ENCODE results near the gene CCDC192. TPM values are rescaled to one million over a fixed set of nuclear protein-coding genes. Genes with fewer than 3 reads are reported as not detected.

CCDC192 gene
- total and polyA plus RNA-seq, 10 of the 15 experiments (the other 5 are each of a cell fraction or from before 2014, with no cell fraction given), result 0.20 to 0.79 (median 0.32) TPM; not detected in 4

- FAIRE-seq (no peak), ATAC-seq (no peak), DNase-seq (ENCODE audit: low read depth, low spot score) (no peak)
- H3K4me1 ChIP-seq (ENCODE audit: control insufficient read depth, insufficient read depth, low read length), result no peaks in the 10 kb centered on the region
- H3K9ac ChIP-seq (ENCODE audit: control insufficient read depth, insufficient read depth, low read length), result no peak overlapping the region
- in situ Hi-C loops (cut with MboI), result no loop called here
- POLR2A ChIA-PET, result interaction anchor here (1.0 kb wide), 1 partner anchor 35 kb away, joined by 3 read pairs; no protein-coding TSS in a partner anchor
- CTCF ChIA-PET, result interaction anchor here (0.6 to 1.8 kb wide), 7 partner anchors 11 to 650 kb away, joined by 3 to 7 read pairs (median 4); no protein-coding TSS in a partner anchor
- no peak overlapping the region for H2AFZ ChIP-seq (ENCODE audit: control insufficient read depth, low read depth, low read length)
- SMC1A ChIA-PET (ENCODE audit: uncharacterized antibody, unreplicated experiment), result interaction anchor here (1.0 to 2.3 kb wide), 5 partner anchors 10 to 154 kb away, joined by 3 to 9 read pairs (median 5); no protein-coding TSS in a partner anchor
- intact Hi-C loops (cut with micrococcal nuclease; ENCODE audit: unreplicated experiment), result no loop called here
- BruUV-seq (replicated peaks), result no TSS peak
- no peaks in the 10 kb centered on the region for H4K20me1 ChIP-seq (ENCODE audit: control insufficient read depth, insufficient read depth)
- H3K4me3 ChIP-seq, result no peak overlapping the region
- 60% methylated on average over 5 of the region's 5 CpGs for WGBS (ENCODE audit: insufficient coverage, insufficient replicate concordance, low lambda C conversion rate, missing lambda C conversion rate)
- H3K79me2 ChIP-seq (ENCODE audit: control insufficient read depth, insufficient read depth, low read length), result no peaks in the 10 kb centered on the region
- RAD21 ChIA-PET (ENCODE audit: unreplicated experiment), result interaction anchor here (1.3 kb wide), 1 partner anchor 38 kb away, joined by 4 read pairs; no protein-coding TSS in a partner anchor
- no peaks in the 10 kb centered on the region; the same call in 2 of the 3 replicates for H3K9me3 ChIP-seq (replicated peaks; ENCODE audit: control insufficient read depth, insufficient read depth, low read length)
- TF ChIP-seq MTA3 (IDR thresholded peaks at IDR 0.05; ENCODE audit: borderline replicate concordance, low read length) (no peak), ZNF274 (IDR thresholded peaks at IDR 0.05; ENCODE audit: insufficient read depth, insufficient read length) (no peak)
- H3K36me3 ChIP-seq (ENCODE audit: control insufficient read depth in 2 of 2, insufficient read depth in 2 of 2, low read length in 1 of 2), result no peaks in the 10 kb centered on the region
- H3K27ac ChIP-seq (ENCODE audit: control insufficient read depth, insufficient read depth), result no peak overlapping the region
- no peaks in the 10 kb centered on the region for H3K27me3 ChIP-seq (replicated peaks in 1 of 2; ENCODE audit: control insufficient read depth in 2 of 2, insufficient read depth in 2 of 2, low read length in 1 of 2)
- H3K4me2 ChIP-seq (ENCODE audit: control insufficient read depth, insufficient read depth), result no peak overlapping the region
Observed at GRCh38 chr5:127834554-127834953, 131.4 kb downstream of the CCDC192 start.

GRCh38 chr5:127838661-127839060 lies 135.5 kb downstream of the CCDC192 start:
- SMC1A ChIA-PET (ENCODE audit: uncharacterized antibody, unreplicated experiment), result interaction anchor here (0.6 kb wide), 1 partner anchor 65 kb away, joined by 4 read pairs; no protein-coding TSS in a partner anchor
- Histone ChIP-seq H3K27ac (ENCODE audit: control insufficient read depth, insufficient read depth) (no peak overlapping the region), H3K9ac (ENCODE audit: control insufficient read depth, insufficient read depth, low read length) (no peak overlapping the region), H2AFZ (ENCODE audit: control insufficient read depth, low read depth, low read length) (no peak overlapping the region), H3K36me3 (ENCODE audit: control insufficient read depth in 2 of 2, insufficient read depth in 2 of 2, low read length in 1 of 2) (no peaks in the 10 kb centered on the region), H3K9me3 (replicated peaks; ENCODE audit: control insufficient read depth, insufficient read depth, low read length) (no peaks in the 10 kb centered on the region; the same call in 2 of the 3 replicates), H3K79me2 (ENCODE audit: control insufficient read depth, insufficient read depth, low read length) (no peaks in the 10 kb centered on the region), H3K4me3 (no peak overlapping the region), H3K4me1 (ENCODE audit: control insufficient read depth, insufficient read depth, low read length) (no peaks in the 10 kb centered on the region), H3K4me2 (ENCODE audit: control insufficient read depth, insufficient read depth) (no peak overlapping the region), H4K20me1 (ENCODE audit: control insufficient read depth, insufficient read depth) (no peaks in the 10 kb centered on the region), H3K27me3 (replicated peaks in 1 of 2; ENCODE audit: control insufficient read depth in 2 of 2, insufficient read depth in 2 of 2, low read length in 1 of 2) (no peaks in the 10 kb centered on the region)
- DNase-seq (ENCODE audit: low read depth, low spot score), result no peak
- CTCF ChIA-PET, result no interaction called here
- BruUV-seq (replicated peaks), result no TSS peak
- RAD21 ChIA-PET (ENCODE audit: unreplicated experiment), result no interaction called here
- no peak for FAIRE-seq
- intact Hi-C loops (cut with micrococcal nuclease; ENCODE audit: unreplicated experiment) (no loop called here), in situ Hi-C loops (cut with MboI) (no loop called here)
- no peak for ATAC-seq
- POLR2A ChIA-PET, result no interaction called here
- WGBS (ENCODE audit: insufficient coverage, insufficient replicate concordance, low lambda C conversion rate, missing lambda C conversion rate), result 51% methylated on average over 3 of the region's 3 CpGs
- no peak for TF ChIP-seq PAX5 (IDR thresholded peaks at IDR 0.05; ENCODE audit: borderline replicate concordance, low read depth, low read length)
- TF ChIP-seq BHLHE40 (IDR thresholded peaks at IDR 0.05; ENCODE audit: borderline replicate concordance in 1 of 2, low read depth in 2 of 2, low read length in 1 of 2), result no peak
- TF ChIP-seq CHD2 (IDR thresholded peaks at IDR 0.05; ENCODE audit: borderline replicate concordance, low read depth, low read length), result no peak
- no peak for TF ChIP-seq RELB (IDR thresholded peaks at IDR 0.05; ENCODE audit: low read depth)
- no peak for TF ChIP-seq ZNF274 (IDR thresholded peaks at IDR 0.05; ENCODE audit: insufficient read depth, insufficient read length)
- TF ChIP-seq GATAD2B (conservative IDR thresholded peaks at IDR 0.05; ENCODE audit: low read depth), result no peak
- TF ChIP-seq TBL1XR1 (IDR thresholded peaks at IDR 0.05; ENCODE audit: low read depth, low read length), result no peak
- TF ChIP-seq TAF1 (IDR thresholded peaks at IDR 0.05; ENCODE audit: borderline replicate concordance, low read depth, low read length), result no peak
- no peak for TF ChIP-seq CHD1 (IDR thresholded peaks at IDR 0.05; ENCODE audit: low read depth, low read length)
- TF ChIP-seq MLLT1 (IDR thresholded peaks at IDR 0.05), result no peak
- no peak for TF ChIP-seq MAX (IDR thresholded peaks at IDR 0.05; ENCODE audit: low read depth, low read length)
- no peak for TF ChIP-seq MTA3 (IDR thresholded peaks at IDR 0.05; ENCODE audit: borderline replicate concordance, low read length)
- no peak for TF ChIP-seq DPF2 (IDR thresholded peaks at IDR 0.05)
- no peak for TF ChIP-seq FOXK2 (IDR thresholded peaks at IDR 0.05)
- TF ChIP-seq CBX3 (IDR thresholded peaks at IDR 0.05; ENCODE audit: borderline replicate concordance, low read depth), result no peak

All from GM12878 (cell line).